SK-N-SH treated with all-trans-retinoic acid at 6 μM for 48 hours (cell line): Measurements from ENCODE around the gene MAP1S.

Source experiments
- ATAC-seq: fragments of 200-7000 bp; cut with Tn5 transposase; 3 replicates; pipeline ENCODE4 v1.9.1; 2020; ENCODE audit warnings: mild to moderate bottlenecking, moderate library complexity
- ARNTL ChIP-seq: fragments of 450-650 bp; formaldehyde crosslinking; IDR thresholded peaks from 2 replicates; pipeline ENCODE4 v1.5.0; 2020; ENCODE audit warnings: low read depth, mild to moderate bottlenecking, moderate library complexity, borderline replicate concordance
- BACH2 ChIP-seq: fragments of 250-450 bp; sonication (Bioruptor Pico); IDR thresholded peaks from 2 replicates; pipeline ENCODE4 v1.9.0; 2021; ENCODE audit warnings: mild to moderate bottlenecking, borderline replicate concordance
- CSDC2 ChIP-seq: fragments of 250-450 bp; sonication (Bioruptor Pico); IDR thresholded peaks from 2 replicates; pipeline ENCODE4 v1.5.0; 2020; ENCODE audit warnings: mild to moderate bottlenecking, moderate library complexity
- CSRNP3 ChIP-seq: fragments of 250-450 bp; sonication (Bioruptor Pico); IDR thresholded peaks from 2 replicates; pipeline ENCODE4 v1.5.1; 2021; ENCODE audit warnings: mild to moderate bottlenecking, moderate library complexity
- GLIS3 ChIP-seq: fragments of 250-450 bp; sonication (Bioruptor Pico); IDR thresholded peaks from 2 replicates; pipeline ENCODE4 v1.5.0; 2020; ENCODE audit warnings: mild to moderate bottlenecking, moderate library complexity
- ISL1 ChIP-seq: fragments of 250-450 bp; sonication (Bioruptor Pico); IDR thresholded peaks from 2 replicates; pipeline ENCODE4 v2.1.2; 2022; ENCODE audit warnings: mild to moderate bottlenecking, moderate library complexity
- OSR1 ChIP-seq: fragments of 250-450 bp; sonication (Bioruptor Pico); IDR thresholded peaks from 2 replicates; pipeline ENCODE4 v1.8.0; 2022; ENCODE audit warnings: moderate library complexity, mild to moderate bottlenecking, inconsistent platforms
- POU6F1 ChIP-seq: fragments of 250-450 bp; sonication (Bioruptor Pico); IDR thresholded peaks from 2 replicates; pipeline ENCODE4 v1.8.0; 2021; ENCODE audit warnings: low read depth, mild to moderate bottlenecking, moderate library complexity, borderline replicate concordance
- PPARA ChIP-seq: fragments of 250-450 bp; sonication (Bioruptor Pico); IDR thresholded peaks from 2 replicates; pipeline ENCODE4 v1.5.0; 2020; ENCODE audit warnings: mild to moderate bottlenecking, borderline replicate concordance
- RARB ChIP-seq: fragments of 250-450 bp; sonication (Bioruptor Pico); IDR thresholded peaks from 2 replicates; pipeline ENCODE4 v1.8.0; 2021; ENCODE audit warnings: mild to moderate bottlenecking, moderate library complexity
- SNAI2 ChIP-seq: fragments of 250-450 bp; sonication (Bioruptor Pico); IDR thresholded peaks from 2 replicates; pipeline ENCODE4 v1.5.0; 2020; ENCODE audit warnings: mild to moderate bottlenecking, moderate library complexity
- TCF4 ChIP-seq: fragments of 250-450 bp; sonication (Bioruptor Pico); IDR thresholded peaks from 2 replicates; pipeline ENCODE4 v1.8.0; 2021; ENCODE audit warnings: mild to moderate bottlenecking, moderate library complexity, borderline replicate concordance
- ZFP3 ChIP-seq: fragments of 250-450 bp; sonication (Bioruptor Pico); IDR thresholded peaks from 2 replicates; pipeline ENCODE4 v1.5.0; 2020; ENCODE audit warnings: mild to moderate bottlenecking, moderate library complexity
- ZFP30 ChIP-seq: fragments of 450-650 bp; formaldehyde crosslinking; IDR thresholded peaks from 2 replicates; pipeline ENCODE4 v1.5.0; 2022; ENCODE audit warnings: mild to moderate bottlenecking, moderate library complexity
- ZNF565 ChIP-seq: fragments of 450-650 bp; formaldehyde crosslinking; conservative IDR thresholded peaks from 2 replicates; pipeline ENCODE4 v1.5.0; 2020; ENCODE audit warnings: low read depth, mild to moderate bottlenecking, moderate library complexity
- ZNF8 ChIP-seq: fragments of 450-650 bp; formaldehyde crosslinking; IDR thresholded peaks from 2 replicates; pipeline ENCODE4 v1.5.0; 2020; ENCODE audit warnings: mild to moderate bottlenecking, moderate library complexity
- TF ChIP-seq, protein P1 (sequence below): fragments of 250-450 bp; sonication (Bioruptor Pico); IDR thresholded peaks from 2 replicates; pipeline ENCODE4 v1.5.0; 2020; ENCODE audit warnings: mild to moderate bottlenecking, moderate library complexity
- TF ChIP-seq, protein P2 (sequence below): fragments of 250-450 bp; sonication (Bioruptor Pico); IDR thresholded peaks from 2 replicates; pipeline ENCODE4 v1.5.1; 2020; ENCODE audit warnings: low read depth, mild to moderate bottlenecking, moderate library complexity
- TF ChIP-seq, protein P3 (sequence below): fragments of 250-450 bp; sonication (Bioruptor Pico); IDR thresholded peaks from 2 replicates; pipeline ENCODE4 v1.8.0; 2020; ENCODE audit warnings: mild to moderate bottlenecking, moderate library complexity, borderline replicate concordance

MAP1S gene

DNA sequence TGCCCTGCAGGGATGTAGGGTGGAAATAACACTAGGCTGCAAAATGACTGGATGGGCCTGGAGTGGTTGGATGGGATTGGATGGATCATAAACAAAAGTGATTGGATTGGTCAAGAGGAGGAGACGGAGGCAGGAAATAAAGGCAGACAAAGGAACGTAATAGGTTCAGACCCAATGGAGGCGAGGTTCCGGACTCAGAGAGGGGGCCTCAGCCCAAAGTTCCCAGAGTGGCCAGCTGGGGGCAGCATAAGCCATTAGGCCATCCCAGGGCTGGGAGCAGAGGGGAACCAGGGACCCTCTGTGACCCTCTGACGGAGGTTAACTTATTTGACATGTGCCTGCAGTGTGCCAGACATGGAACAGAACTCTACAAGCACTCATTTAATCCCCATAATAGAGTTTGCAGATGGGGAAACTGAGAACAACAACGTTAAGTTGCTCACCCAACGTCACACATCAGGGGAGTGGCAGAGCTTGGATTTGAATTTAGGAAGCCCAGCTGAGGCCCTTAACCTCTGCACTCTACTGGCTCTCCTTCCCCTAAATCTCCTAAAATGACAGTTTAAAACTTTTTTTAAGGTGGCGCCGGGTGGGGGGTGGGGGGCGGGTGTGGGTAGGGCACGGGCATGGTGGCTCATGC, 15.3 kb upstream of the MAP1S start:
- TF ChIP-seq OSR1 (no peak), ZNF565 (no peak), POU6F1 (CRISPR knock-in tag) (no peak), ZFP3 (CRISPR knock-in tag) (no peak), PPARA (no peak), BACH2 (CRISPR knock-in tag) (no peak), SNAI2 (CRISPR knock-in tag) (no peak), ZFP30 (CRISPR knock-in tag) (no peak)
- TF ChIP-seq, protein P1, sequence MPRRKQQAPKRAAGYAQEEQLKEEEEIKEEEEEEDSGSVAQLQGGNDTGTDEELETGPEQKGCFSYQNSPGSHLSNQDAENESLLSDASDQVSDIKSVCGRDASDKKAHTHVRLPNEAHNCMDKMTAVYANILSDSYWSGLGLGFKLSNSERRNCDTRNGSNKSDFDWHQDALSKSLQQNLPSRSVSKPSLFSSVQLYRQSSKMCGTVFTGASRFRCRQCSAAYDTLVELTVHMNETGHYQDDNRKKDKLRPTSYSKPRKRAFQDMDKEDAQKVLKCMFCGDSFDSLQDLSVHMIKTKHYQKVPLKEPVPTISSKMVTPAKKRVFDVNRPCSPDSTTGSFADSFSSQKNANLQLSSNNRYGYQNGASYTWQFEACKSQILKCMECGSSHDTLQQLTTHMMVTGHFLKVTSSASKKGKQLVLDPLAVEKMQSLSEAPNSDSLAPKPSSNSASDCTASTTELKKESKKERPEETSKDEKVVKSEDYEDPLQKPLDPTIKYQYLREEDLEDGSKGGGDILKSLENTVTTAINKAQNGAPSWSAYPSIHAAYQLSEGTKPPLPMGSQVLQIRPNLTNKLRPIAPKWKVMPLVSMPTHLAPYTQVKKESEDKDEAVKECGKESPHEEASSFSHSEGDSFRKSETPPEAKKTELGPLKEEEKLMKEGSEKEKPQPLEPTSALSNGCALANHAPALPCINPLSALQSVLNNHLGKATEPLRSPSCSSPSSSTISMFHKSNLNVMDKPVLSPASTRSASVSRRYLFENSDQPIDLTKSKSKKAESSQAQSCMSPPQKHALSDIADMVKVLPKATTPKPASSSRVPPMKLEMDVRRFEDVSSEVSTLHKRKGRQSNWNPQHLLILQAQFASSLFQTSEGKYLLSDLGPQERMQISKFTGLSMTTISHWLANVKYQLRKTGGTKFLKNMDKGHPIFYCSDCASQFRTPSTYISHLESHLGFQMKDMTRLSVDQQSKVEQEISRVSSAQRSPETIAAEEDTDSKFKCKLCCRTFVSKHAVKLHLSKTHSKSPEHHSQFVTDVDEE (CRISPR knock-in tag), result no peak
- ATAC-seq, result peak; percentile 89

DNA sequence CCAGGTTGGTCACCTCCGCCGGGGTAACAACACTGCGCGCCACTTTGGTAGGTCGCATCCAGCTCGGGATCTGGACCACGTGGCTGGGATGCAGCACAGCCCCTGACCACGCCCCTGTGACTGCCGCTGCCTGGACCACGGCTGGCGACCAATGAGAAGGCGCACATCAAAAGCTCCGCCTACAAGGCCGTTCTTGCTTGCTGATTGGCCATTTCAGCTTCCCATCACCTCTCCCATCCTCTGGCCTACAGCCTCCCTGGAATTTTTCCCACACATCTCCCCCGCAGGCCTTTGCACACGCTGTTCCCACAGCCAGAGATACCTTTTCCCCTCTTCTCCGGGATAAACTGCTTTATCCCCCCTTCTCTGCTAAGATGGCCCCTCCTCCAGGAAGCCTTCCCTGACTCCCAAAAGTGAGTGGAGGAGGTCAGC, 12.5 kb upstream of the MAP1S start:
- peak; percentile 70 for ATAC-seq

More for the DNA sequence above, 12.5 kb upstream of the MAP1S start:
- TF ChIP-seq ZNF565 (no peak), ARNTL (no peak), TCF4 (CRISPR knock-in tag) (no peak), RARB (CRISPR knock-in tag) (no peak), GLIS3 (no peak), BACH2 (CRISPR knock-in tag) (no peak), ZFP3 (CRISPR knock-in tag) (no peak), CSRNP3 (no peak), ZNF8 (CRISPR knock-in tag) (no peak), ISL1 (CRISPR knock-in tag) (no peak), PPARA (no peak), SNAI2 (CRISPR knock-in tag) (no peak), POU6F1 (CRISPR knock-in tag) (no peak), OSR1 (no peak), CSDC2 (CRISPR knock-in tag) (no peak)
- TF ChIP-seq, protein P2, sequence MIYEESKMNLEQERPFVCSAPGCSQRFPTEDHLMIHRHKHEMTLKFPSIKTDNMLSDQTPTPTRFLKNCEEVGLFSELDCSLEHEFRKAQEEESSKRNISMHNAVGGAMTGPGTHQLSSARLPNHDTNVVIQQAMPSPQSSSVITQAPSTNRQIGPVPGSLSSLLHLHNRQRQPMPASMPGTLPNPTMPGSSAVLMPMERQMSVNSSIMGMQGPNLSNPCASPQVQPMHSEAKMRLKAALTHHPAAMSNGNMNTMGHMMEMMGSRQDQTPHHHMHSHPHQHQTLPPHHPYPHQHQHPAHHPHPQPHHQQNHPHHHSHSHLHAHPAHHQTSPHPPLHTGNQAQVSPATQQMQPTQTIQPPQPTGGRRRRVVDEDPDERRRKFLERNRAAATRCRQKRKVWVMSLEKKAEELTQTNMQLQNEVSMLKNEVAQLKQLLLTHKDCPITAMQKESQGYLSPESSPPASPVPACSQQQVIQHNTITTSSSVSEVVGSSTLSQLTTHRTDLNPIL, result no peak
- TF ChIP-seq, protein P3, sequence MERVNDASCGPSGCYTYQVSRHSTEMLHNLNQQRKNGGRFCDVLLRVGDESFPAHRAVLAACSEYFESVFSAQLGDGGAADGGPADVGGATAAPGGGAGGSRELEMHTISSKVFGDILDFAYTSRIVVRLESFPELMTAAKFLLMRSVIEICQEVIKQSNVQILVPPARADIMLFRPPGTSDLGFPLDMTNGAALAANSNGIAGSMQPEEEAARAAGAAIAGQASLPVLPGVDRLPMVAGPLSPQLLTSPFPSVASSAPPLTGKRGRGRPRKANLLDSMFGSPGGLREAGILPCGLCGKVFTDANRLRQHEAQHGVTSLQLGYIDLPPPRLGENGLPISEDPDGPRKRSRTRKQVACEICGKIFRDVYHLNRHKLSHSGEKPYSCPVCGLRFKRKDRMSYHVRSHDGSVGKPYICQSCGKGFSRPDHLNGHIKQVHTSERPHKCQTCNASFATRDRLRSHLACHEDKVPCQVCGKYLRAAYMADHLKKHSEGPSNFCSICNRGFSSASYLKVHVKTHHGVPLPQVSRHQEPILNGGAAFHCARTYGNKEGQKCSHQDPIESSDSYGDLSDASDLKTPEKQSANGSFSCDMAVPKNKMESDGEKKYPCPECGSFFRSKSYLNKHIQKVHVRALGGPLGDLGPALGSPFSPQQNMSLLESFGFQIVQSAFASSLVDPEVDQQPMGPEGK (CRISPR knock-in tag), result no peak
- TF ChIP-seq, protein P1 (CRISPR knock-in tag), result no peak
